GM19397 (cell line): ENCODE results near the gene COX11.

ENCODE experiments used
- ATAC-seq: cut with Tn5 transposase; IDR thresholded peaks from one replicate; pipeline ENCODE4 v1.9.1; 2021; ENCODE audit warnings: mild to moderate bottlenecking, moderate library complexity; ENCODE audit not compliant: unreplicated experiment

COX11 gene

GRCh38 chr17:54968262-54968987 lies at the start of gene COX11, which contains the start of gene STXBP4:
Gene COX11 (minus strand): TSS chr17:54968654. CDS start chr17:54968646, 8 bp downstream.
Gene STXBP4 (plus strand): TSS chr17:54968765. CDS start chr17:54986220, 17,455 bp downstream.
- peak; percentile 94 for ATAC-seq

- ATAC-seq: no peak
Observed at GRCh38 chr17:55005520-55005919, 37.1 kb upstream of the COX11 start.

DNA sequence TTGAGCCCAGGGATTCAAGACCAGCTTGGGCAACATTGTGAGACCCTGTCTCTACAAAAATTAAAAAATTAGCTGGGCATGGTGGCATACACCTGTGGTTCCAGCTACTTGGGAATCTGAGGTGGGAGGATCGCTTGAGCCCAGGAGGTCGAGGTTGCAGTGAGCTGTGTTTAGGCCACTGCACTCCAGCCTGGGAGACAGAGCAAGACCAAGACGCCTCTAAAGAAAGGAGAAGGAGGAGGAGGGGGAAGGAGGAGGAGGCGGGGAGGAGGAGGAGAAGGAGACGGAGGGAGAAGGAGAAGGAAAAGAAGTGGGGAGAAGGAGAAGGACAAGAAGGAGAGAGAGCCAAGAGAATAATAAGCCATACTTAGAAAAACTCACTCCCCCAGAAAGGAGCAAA lies 36.0 kb upstream of the COX11 start:
- no peak for ATAC-seq

GRCh38 chr17:55002458-55002857 lies 34.0 kb upstream of the COX11 start:
- ATAC-seq: no peak

- ATAC-seq: no peak
Observed at GRCh38 chr17:54996441-54996840, 28.0 kb upstream of the COX11 start.

DNA sequence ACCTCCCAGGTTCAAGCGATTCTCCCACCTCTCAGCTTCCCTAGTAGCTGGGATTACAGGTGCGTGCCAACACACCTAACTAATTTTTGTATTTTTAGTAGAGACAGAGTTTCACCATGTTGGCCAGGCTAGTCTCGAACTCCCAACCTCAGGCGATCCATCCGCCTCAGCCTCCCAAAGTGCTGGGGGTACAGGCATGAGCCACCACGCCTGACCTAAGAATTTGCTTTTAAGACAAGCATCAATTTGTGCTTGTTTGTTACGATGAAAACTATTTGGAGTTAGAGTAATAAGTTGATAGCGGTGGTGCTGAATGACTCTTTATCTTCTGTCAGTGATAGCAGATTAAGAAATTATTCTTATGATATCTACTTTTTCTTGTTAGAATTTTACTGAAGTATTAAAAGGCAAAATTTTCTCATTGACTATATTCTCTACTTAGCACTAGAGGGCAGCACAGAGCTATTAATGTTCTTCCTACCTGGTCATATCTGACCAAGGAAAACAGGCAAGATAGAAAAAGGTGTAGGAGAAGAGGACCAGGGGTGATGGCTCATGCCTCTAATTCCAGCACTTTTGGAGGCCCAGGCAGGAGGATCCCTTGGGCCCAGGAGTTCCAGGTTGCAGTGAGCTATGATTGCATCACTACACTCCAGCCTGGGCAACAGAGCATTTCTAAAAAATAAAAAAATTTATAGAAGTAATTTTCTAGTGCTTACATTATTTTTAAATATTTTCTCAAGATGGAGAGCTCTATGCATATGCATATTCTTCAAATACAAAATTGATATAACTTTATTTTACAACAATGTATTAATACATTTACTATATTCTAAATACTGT lies 24.6 kb upstream of the COX11 start:
- ATAC-seq: no peak

GRCh38 chr17:54991567-54991966 lies 23.1 kb upstream of the COX11 start:
- no peak for ATAC-seq

DNA sequence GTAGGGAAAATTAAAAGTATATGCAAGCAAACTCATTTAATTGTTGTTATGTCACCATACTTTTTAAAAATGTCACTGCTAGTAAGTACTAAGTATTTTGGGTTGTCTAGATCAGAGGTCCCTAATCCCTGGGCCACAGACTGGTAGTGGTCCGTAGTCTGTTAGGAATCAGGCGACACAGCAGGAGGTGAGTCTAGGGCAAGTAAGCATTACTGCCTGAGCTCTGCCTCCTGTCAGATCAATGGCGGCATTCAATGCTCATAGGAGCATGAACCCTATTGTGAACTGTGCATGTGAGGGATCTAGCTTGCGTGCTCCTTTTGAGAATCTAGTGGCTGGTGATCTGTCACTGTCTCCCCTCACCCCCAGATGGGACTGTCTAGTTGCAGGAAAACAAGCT lies 21.7 kb upstream of the COX11 start:
- no peak for ATAC-seq

GRCh38 chr17:54985476-54985875 lies 17.0 kb upstream of the COX11 start:
- no peak for ATAC-seq

- no peak for ATAC-seq
Observed at GRCh38 chr17:54983260-54983659, 14.8 kb upstream of the COX11 start.

DNA sequence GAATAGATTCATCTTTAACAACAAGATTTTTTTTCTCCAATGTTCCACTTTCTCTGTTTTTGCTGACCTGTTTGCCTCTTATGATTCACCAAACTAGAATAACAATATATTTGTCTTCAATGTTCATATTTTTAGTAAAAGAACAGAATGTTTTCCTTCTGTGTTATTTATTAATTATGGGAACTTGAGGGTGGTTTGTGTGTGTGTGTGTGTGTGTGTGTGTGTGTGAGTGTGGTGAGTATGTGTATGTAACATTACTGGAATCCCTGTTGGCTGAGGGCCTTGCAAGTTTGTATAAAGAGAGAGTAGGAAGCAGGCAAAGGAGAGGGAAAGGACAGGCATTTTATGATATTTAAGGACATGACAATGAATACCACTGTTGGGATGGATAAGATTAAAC lies 13.9 kb upstream of the COX11 start:
- ATAC-seq: no peak

- no peak for ATAC-seq
Observed at GRCh38 chr17:54980375-54980774, 11.9 kb upstream of the COX11 start.

DNA sequence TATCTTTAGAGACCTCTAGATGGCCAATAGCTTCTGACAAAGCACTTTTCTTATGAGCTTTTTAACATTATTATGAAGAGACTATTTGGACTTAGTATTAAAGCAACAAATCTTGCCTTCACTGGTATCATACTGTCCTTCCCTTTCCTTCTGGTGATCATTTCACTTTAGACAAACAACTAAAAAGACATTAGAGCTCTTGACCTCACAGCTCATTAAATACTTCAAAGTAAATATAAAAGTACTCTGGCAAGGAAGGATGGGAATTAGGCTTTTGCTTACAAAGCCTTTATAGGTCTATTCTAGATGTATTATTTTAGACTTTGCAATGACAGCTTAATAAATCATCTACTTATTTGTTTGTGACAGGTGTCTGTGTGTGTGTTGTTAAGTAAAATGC lies 11.2 kb upstream of the COX11 start:
- ATAC-seq: no peak

DNA sequence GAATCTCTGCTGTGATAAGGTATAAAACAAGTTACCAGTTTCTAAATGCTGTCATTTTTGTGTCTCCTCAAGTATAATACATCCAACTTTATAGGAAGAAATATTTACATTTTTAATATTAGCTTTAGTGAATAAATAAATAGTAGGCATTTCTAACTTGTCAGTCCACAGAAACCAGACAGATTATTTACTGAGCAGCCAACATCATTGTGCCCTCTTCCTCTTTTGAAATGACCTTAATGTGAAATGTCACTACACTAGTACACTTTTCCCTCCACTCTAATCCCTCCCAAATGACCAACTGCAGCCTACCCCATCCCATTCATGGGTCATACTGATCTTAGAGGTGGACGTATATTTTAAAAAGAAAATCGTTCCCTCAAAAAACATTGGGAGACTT lies 9.3 kb upstream of the COX11 start:
- no peak for ATAC-seq

DNA sequence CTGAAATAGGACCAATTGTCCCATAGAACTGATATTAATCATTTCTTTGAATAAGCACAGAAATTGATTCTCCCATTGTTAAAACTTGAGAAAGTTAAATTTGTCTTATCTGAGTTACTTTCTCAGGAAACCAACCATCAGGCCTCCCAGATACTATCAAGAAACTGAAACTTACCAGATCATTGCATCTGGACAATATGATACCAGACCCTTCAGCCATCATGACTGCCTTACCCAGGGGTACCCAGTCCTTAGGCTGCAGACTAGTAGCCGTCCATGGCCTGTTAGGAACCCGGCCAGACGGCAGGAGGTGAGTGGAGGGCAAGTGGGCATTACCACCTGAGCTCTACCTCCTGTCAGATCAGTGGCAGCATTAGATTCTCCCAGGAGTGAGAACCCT lies 7.9 kb upstream of the COX11 start:
- no peak for ATAC-seq

DNA sequence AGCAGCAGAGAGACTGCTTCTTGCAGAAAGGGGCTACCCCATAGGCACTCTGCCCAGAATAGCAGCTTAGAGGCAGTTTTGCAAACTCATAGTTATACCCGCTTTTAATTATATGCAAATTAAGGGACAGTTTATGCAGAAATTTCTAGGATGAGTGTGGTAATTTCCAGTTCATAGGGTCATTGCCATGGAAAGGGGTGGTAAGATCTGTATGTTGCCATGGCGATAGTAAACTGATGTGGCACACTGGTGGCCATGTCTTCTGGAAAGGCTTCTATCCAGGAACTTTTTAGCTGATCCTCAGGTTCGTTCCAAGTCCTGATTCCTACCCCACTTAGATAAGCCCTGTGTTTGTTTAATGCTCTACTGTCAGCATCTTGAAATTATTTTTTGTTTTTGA lies 6.3 kb upstream of the COX11 start:
- no peak for ATAC-seq

DNA sequence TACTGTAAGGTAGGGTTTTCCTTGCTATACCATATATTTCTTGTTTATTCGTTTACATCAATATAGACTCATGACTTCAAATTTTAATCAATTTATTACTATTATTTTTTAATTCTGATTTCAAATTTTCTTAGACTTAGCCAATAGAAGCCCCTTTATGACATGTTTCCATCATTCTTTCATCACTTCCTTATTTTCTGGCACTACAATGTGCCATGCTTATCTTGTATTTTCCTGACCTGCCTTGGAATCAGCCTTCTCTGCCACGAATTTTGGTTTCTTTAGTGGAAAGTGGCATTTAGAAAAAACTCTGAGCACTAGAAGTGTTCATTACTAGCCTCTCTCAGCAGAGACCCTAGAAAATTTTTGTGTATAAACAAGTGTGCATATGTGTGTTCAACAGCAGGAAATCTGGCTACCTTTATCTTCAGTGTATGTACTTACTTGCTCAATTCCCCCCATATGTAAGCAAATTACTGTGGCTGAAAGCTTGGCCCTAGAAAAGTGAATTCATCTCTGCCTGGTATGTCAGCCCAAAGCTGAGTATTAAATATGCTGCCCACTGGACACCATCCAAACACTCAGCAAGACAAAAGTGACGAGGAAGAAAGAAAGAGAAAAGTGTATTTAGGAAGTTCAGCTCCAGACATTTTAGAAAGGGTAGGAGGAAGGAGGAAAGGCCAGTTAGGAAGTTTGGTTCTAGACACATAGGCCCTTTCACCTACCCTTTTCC lies 4.1 kb upstream of the COX11 start:
- ATAC-seq: no peak

DNA sequence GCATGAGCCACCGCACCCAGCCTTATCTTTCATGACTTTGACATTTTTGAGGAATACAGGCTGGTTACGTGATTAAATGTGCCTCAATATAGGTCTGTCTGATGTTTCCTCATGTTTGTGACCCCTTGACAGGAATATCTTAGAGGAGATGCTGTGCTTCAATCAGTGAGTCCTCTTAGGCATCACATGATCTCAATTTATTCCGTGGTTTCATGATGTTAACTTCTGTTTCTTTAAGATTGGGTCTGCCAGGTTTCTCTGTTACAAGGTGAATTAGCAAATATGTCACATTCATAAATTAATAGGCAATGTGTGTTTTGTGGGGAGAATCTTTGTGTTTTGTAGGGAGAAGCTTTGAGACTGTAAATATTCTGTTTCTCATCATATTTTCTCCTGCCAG lies 3.4 kb upstream of the COX11 start:
- ATAC-seq: no peak

DNA sequence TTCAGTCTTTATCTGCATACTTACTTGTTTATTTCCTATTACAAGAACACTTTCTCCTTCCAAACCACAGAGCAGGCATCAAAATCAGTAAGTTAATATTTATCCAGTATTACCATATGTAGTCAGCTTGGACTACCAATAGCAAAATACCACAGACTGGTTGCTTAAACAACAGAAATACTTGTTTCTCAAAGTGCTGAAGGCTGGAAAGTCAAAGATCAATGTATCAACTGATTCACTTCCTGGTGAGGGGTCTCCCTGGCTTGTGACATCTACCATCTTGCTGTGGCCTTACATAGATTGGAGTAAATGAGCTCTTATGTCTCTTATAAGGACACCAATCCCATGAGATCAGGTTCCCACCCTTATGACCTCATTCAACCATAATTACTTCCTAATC lies 2.7 kb upstream of the COX11 start:
- no peak for ATAC-seq

GRCh38 chr17:54969658-54970572 lies 1.5 kb upstream of the COX11 start:
- ATAC-seq: no peak

GRCh38 chr17:54968988-54969332 lies 506 bp upstream of the COX11 start:
- ATAC-seq: peak; percentile 32
